Measurements from ENCODE around the gene ACP7.
"Not testable (repeated sequence)": the region's sequence is repeated elsewhere in the genome, so short reads cannot be mapped to it uniquely, and the experiment has no call there.

ACP7 gene

DNA sequence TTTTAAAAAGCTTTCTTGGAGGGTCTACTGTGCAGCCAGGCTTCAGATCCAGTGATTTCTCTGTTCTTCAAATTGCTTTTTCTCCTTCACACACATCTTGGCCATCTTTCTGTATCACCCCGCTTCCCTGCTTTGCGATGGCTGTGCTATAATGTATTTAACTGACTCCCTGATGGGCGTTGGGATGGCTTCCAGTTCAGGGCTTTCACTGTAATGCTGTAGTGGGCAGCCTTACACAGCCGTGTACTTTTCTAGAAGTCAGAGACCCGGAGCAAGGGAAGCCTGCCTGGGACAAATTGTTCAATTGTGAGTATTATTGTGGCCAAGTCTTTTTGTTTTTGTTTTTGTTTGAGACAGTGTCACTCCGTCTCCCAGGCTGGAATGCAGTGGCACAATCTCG, 22.0 kb downstream of the ACP7 start:
- no peaks in the 10 kb centered on the region for H3K27me3 ChIP-seq (ENCODE audit: control insufficient read depth, insufficient read depth, low read length)
- no peaks in the 10 kb centered on the region for H3K4me1 ChIP-seq (ENCODE audit: control insufficient read depth, insufficient read depth, low read length)
- H3K27ac ChIP-seq (ENCODE audit: low read length), result no peak overlapping the region
- DNase-seq (ENCODE audit: low read depth, low spot score), result no peak
- no peak overlapping the region for H3K4me3 ChIP-seq (ENCODE audit: low read length)
- no peaks in the 10 kb centered on the region for H3K9me3 ChIP-seq (ENCODE audit: control insufficient read depth, insufficient read depth, low read length)
- H3K36me3 ChIP-seq (ENCODE audit: control insufficient read depth, insufficient read depth, low read length), result no peaks in the 10 kb centered on the region; the same call in 1 of the 2 replicates
- no CpG with 5 or more reads among the region's 7 CpGs for WGBS (ENCODE audit: insufficient coverage, insufficient read length)

DNA sequence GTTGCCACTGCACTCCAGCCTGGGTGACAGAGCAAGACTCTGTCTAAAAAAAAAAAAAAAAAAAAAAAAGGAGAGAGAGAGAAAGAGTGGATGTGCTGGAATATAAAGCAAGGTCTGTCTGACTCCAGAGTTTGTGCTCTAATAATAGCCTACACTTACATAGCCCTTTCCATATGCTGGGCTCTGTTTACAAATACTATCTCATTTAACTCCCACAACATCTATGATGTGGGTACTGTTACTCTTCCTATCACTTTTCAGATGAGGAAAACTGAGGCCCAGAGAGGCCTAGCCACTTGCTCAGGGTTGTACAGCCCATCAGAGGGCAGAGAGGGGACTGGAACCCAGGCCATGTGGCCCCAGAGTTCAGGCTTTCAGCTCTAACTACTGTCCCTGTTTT, 25.5 kb downstream of the ACP7 start:
- H3K36me3 ChIP-seq (ENCODE audit: control insufficient read depth, insufficient read depth, low read length), result no peaks in the 10 kb centered on the region
- H3K9me3 ChIP-seq (ENCODE audit: control insufficient read depth, insufficient read depth, low read length), result no peaks in the 10 kb centered on the region
- DNase-seq (ENCODE audit: low read depth, low spot score), result no peak
- peaks cover 2% of the 10 kb centered on the region for H3K4me1 ChIP-seq (ENCODE audit: control insufficient read depth, insufficient read depth, low read length)
- no peak overlapping the region for H3K27ac ChIP-seq (ENCODE audit: low read length)
- H3K4me3 ChIP-seq (ENCODE audit: low read length), result no peak overlapping the region
- no peaks in the 10 kb centered on the region for H3K27me3 ChIP-seq (ENCODE audit: control insufficient read depth, insufficient read depth, low read length)

GRCh38 chr19:39110263-39110967, 26.2 kb downstream of the ACP7 start:
- H3K27ac ChIP-seq (ENCODE audit: low read length), result no peak overlapping the region
- peak; percentile 45 for DNase-seq (ENCODE audit: low read depth, low spot score)
- H3K4me1 ChIP-seq (ENCODE audit: control insufficient read depth, insufficient read depth, low read length), result peaks cover 2% of the 10 kb centered on the region
- H3K4me3 ChIP-seq (ENCODE audit: low read length), result no peak overlapping the region
- H3K9me3 ChIP-seq (ENCODE audit: control insufficient read depth, insufficient read depth, low read length), result no peaks in the 10 kb centered on the region
- no peaks in the 10 kb centered on the region for H3K27me3 ChIP-seq (ENCODE audit: control insufficient read depth, insufficient read depth, low read length)
- no peaks in the 10 kb centered on the region for H3K36me3 ChIP-seq (ENCODE audit: control insufficient read depth, insufficient read depth, low read length)
- no CpG with 5 or more reads among the region's 16 CpGs for WGBS (ENCODE audit: insufficient coverage, insufficient read length)

GRCh38 chr19:39111593-39112199, 27.5 kb downstream of the ACP7 start:
- no peak overlapping the region for H3K4me3 ChIP-seq (ENCODE audit: low read length)
- WGBS (ENCODE audit: insufficient coverage, insufficient read length), result no CpG with 5 or more reads among the region's 18 CpGs
- H3K27me3 ChIP-seq (ENCODE audit: control insufficient read depth, insufficient read depth, low read length), result no peaks in the 10 kb centered on the region
- H3K9me3 ChIP-seq (ENCODE audit: control insufficient read depth, insufficient read depth, low read length), result no peaks in the 10 kb centered on the region
- no peaks in the 10 kb centered on the region for H3K36me3 ChIP-seq (ENCODE audit: control insufficient read depth, insufficient read depth, low read length)
- H3K4me1 ChIP-seq (ENCODE audit: control insufficient read depth, insufficient read depth, low read length), result peaks cover 2% of the 10 kb centered on the region
- no peak overlapping the region for H3K27ac ChIP-seq (ENCODE audit: low read length)
- DNase-seq (ENCODE audit: low read depth, low spot score), result no peak

- no peaks in the 10 kb centered on the region for H3K36me3 ChIP-seq (ENCODE audit: control insufficient read depth, insufficient read depth, low read length)
- H3K27me3 ChIP-seq (ENCODE audit: control insufficient read depth, insufficient read depth, low read length), result no peaks in the 10 kb centered on the region
- H3K27ac ChIP-seq (ENCODE audit: low read length), result no peak overlapping the region
- peaks cover 2% of the 10 kb centered on the region for H3K4me1 ChIP-seq (ENCODE audit: control insufficient read depth, insufficient read depth, low read length)
- no peaks in the 10 kb centered on the region for H3K9me3 ChIP-seq (ENCODE audit: control insufficient read depth, insufficient read depth, low read length)
- WGBS (ENCODE audit: insufficient coverage, insufficient read length), result no CpG with 5 or more reads among the region's 15 CpGs
- DNase-seq (ENCODE audit: low read depth, low spot score), result no peak
- no peak overlapping the region for H3K4me3 ChIP-seq (ENCODE audit: low read length)
Observed at GRCh38 chr19:39112338-39112890, 28.2 kb downstream of the ACP7 start.

GRCh38 chr19:39113199-39113598, 29.0 kb downstream of the ACP7 start:
- no peak for DNase-seq (ENCODE audit: low read depth, low spot score)
- no CpG with 5 or more reads among the region's 10 CpGs for WGBS (ENCODE audit: insufficient coverage, insufficient read length)

DNA sequence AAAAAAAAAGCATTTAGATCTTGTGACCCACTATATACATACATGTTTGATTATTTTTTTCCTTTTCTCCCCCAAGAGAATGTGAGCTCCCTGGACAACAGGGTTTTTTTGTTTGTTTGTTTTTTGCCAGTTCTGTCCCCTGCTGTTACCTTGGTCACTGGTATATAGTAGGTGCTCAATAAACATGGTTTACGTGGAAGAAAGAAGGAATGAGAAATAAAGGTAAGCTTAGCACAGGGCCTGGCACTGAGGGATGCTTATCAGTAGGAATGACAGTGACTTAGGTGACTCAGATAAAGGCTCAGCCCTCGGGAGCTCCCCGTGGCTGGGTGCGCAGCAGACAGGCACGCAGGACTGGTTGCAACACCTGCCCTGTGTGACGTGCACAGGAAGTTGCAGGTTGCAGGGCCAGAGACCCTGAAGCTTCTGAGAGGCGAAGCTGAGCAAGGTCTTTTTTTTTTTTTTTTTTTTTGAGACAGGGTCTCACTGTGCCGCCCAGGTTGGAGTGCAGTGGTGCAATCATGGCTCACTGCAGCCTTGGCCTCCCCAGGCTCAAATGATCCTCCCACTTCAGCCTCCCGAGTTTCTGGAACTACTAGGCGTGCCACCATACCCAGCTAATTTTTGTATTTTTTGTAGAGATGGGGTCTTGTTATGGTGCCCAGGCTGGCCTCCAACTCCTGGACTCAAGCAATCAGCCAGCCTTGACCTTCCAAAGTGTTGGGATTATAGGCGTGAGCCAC, 31.1 kb downstream of the ACP7 start:
- H3K9me3 ChIP-seq (ENCODE audit: control insufficient read depth, insufficient read depth, low read length), result no peaks in the 10 kb centered on the region
- DNase-seq (ENCODE audit: low read depth, low spot score), result no peak
- peaks cover 2% of the 10 kb centered on the region for H3K4me1 ChIP-seq (ENCODE audit: control insufficient read depth, insufficient read depth, low read length)
- no peaks in the 10 kb centered on the region for H3K36me3 ChIP-seq (ENCODE audit: control insufficient read depth, insufficient read depth, low read length)
- no peaks in the 10 kb centered on the region for H3K27me3 ChIP-seq (ENCODE audit: control insufficient read depth, insufficient read depth, low read length)
- no peak overlapping the region for H3K4me3 ChIP-seq (ENCODE audit: low read length)
- H3K27ac ChIP-seq (ENCODE audit: low read length), result no peak overlapping the region
- WGBS (ENCODE audit: insufficient coverage, insufficient read length), result no CpG with 5 or more reads among the region's 11 CpGs

More at GRCh38 chr19:39113199-39113598, 29.0 kb downstream of the ACP7 start:
- Histone ChIP-seq H3K4me3 (ENCODE audit: low read length) (no peak overlapping the region), H3K9me3 (ENCODE audit: control insufficient read depth, insufficient read depth, low read length) (no peaks in the 10 kb centered on the region), H3K27me3 (ENCODE audit: control insufficient read depth, insufficient read depth, low read length) (no peaks in the 10 kb centered on the region), H3K27ac (ENCODE audit: low read length) (no peak overlapping the region), H3K36me3 (ENCODE audit: control insufficient read depth, insufficient read depth, low read length) (no peaks in the 10 kb centered on the region), H3K4me1 (ENCODE audit: control insufficient read depth, insufficient read depth, low read length) (peaks cover 2% of the 10 kb centered on the region)

DNA sequence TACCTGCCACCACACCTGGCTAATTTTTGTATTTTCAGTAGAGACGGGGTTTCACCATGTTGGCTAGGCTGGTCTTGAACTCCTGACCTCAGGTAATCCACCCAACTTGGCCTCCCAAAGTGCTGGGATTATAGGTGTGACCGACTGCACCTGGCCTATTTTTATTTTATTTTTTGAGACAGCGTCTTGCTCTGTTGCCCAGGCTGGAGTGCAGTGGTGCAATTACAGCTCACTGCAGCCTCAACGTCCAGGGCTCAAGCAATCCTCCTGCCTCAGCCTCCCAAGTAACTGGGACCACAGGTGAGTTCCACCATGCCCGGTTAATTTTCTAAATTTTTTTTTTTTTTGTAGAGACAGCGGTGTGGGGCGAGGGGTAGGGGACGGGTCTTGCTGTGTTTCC, 32.9 kb downstream of the ACP7 start:
- H3K27ac ChIP-seq (ENCODE audit: low read length); H3K27me3 ChIP-seq (ENCODE audit: control insufficient read depth, insufficient read depth, low read length); H3K9me3 ChIP-seq (ENCODE audit: control insufficient read depth, insufficient read depth, low read length); H3K36me3 ChIP-seq (ENCODE audit: control insufficient read depth, insufficient read depth, low read length); DNase-seq (ENCODE audit: low read depth, low spot score); H3K4me1 ChIP-seq (ENCODE audit: control insufficient read depth, insufficient read depth, low read length); H3K4me3 ChIP-seq (ENCODE audit: low read length): not testable (repeated sequence)
- no CpG with 5 or more reads among the region's 8 CpGs for WGBS (ENCODE audit: insufficient coverage, insufficient read length)

DNA sequence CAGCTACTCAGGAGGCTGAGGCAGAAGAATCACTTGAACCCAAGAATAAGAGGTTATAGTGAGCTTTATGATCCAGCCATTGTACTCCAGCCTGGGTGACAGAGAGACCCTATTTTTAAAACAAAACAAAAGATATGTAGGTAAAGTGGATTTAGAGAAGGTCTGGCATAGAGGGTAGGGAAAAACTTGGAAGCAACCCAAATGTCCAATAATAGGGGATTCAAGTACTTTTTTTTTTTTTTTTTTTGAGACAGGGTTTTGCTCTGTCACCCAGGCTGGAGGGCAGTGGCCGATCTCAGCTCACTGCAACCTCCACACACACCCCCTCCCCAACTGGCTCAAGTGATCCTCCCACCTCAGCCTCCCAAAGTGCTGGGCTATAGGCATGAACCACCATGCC, 35.7 kb downstream of the ACP7 start:
- WGBS (ENCODE audit: insufficient coverage, insufficient read length), result no CpG with 5 or more reads among the region's 1 CpG
- peaks cover 1% of the 10 kb centered on the region; the same call in 1 of the 2 replicates for H3K4me1 ChIP-seq (ENCODE audit: control insufficient read depth, insufficient read depth, low read length)
- no peak overlapping the region for H3K27ac ChIP-seq (ENCODE audit: low read length)

DNA sequence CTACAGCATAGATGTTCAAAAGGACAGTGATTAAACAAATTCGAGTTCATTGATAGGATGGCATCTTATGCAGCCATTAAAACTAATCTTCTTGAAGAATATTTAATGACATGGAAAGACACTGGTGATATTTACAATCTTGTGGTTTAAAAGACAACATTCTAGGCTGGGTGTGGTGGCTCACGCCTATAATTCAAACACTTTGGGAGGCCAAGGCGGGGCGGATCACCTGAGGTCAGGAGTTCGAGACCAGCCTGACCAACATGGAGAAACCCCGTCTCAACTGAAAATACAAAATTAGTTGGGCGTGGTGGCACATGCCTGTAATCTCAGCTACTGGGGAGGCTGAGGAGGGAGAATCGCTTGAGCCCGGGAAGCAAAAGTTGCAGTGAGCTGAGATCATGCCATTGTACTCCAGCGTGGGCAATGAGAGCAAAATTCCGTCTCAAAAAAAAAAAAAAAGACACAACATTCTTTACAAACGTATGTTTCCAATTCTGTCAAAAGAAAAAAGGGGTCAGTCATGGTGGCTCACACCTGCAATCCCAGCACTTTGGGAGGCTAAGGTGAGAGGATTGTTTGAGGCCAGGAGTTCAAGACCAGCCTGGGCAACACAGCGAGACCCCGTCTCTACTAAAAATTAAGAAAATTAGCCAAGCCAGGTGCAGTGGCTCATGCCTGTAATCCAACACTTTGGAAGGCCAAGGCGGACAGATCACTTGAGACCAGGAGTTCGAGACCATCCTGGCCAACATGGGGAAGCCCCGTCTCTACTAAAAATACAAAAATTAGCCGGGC, 39.0 kb downstream of the ACP7 start:
- no peak overlapping the region for H3K27ac ChIP-seq (ENCODE audit: low read length)
- H3K9me3 ChIP-seq (ENCODE audit: control insufficient read depth, insufficient read depth, low read length), result no peaks in the 10 kb centered on the region
- WGBS (ENCODE audit: insufficient coverage, insufficient read length), result no CpG with 5 or more reads among the region's 18 CpGs
- peaks cover 1% of the 10 kb centered on the region; the same call in 1 of the 2 replicates for H3K4me1 ChIP-seq (ENCODE audit: control insufficient read depth, insufficient read depth, low read length)
- no peak for DNase-seq (ENCODE audit: low read depth, low spot score)
- peaks cover 2% of the 10 kb centered on the region for H3K27me3 ChIP-seq (ENCODE audit: control insufficient read depth, insufficient read depth, low read length)
- H3K4me3 ChIP-seq (ENCODE audit: low read length), result no peak overlapping the region
- H3K36me3 ChIP-seq (ENCODE audit: control insufficient read depth, insufficient read depth, low read length), result no peaks in the 10 kb centered on the region

More for the DNA sequence above, 35.7 kb downstream of the ACP7 start:
- H3K36me3 ChIP-seq (ENCODE audit: control insufficient read depth, insufficient read depth, low read length), result no peaks in the 10 kb centered on the region
- no peak overlapping the region for H3K4me3 ChIP-seq (ENCODE audit: low read length)
- DNase-seq (ENCODE audit: low read depth, low spot score), result no peak
- no peaks in the 10 kb centered on the region for H3K9me3 ChIP-seq (ENCODE audit: control insufficient read depth, insufficient read depth, low read length)
- H3K27me3 ChIP-seq (ENCODE audit: control insufficient read depth, insufficient read depth, low read length), result peaks cover 2% of the 10 kb centered on the region
